Caco-2 (cell line): Measurements from ENCODE around the gene CRISPLD2. TPM values are rescaled to one million over a fixed set of nuclear protein-coding genes. Genes with fewer than 3 reads are reported as not detected.

Source experiments
- BruUV-seq: library from RNA; stranded (reverse); fragments of 400-500 nt; replicated peaks from 2 replicates; lab custom pipeline; 2021; lab: Mats Ljungman, UMichigan
- CTCF ChIA-PET: fragments of 300-600 bp; sonication (Branson Sonifier 250); formaldehyde crosslinking; loops from one replicate; lab custom pipeline; 2022; ENCODE audit warnings: antibody characterized with exemption; lab: Charles Lee
- POLR2A ChIA-PET: fragments of 300-600 bp; sonication (Branson Sonifier 250); formaldehyde crosslinking; loops from one replicate; lab custom pipeline; 2022; ENCODE audit warnings: antibody characterized with exemption; lab: Charles Lee
- DNase-seq, 2 experiments: peaks; one replicate each; pipeline versions ENCODE4 v3.0.0 to v3.0.0-alpha.2; 2020 to 2022
- H3K27me3 ChIP-seq: replicated peaks from 2 replicates; pipeline ENCODE4 v1.6.0; 2011; ENCODE audit warnings: low read length; ENCODE audit not compliant: control insufficient read depth, insufficient read depth
- H3K36me3 ChIP-seq: 2 replicates; pipeline ENCODE4 v1.5.1; 2011; ENCODE audit warnings: low read length; ENCODE audit not compliant: control insufficient read depth, insufficient read depth
- H3K4me1 ChIP-seq: fragments of 250-450 bp; sonication (Bioruptor Pico); 2 replicates; pipeline ENCODE4 v1.5.1; 2020; ENCODE audit warnings: mild to moderate bottlenecking
- H3K4me3 ChIP-seq: 2 replicates; pipeline ENCODE4 v1.5.1; 2011; ENCODE audit warnings: low read depth, mild to moderate bottlenecking, control low read depth, low read length
- H3K9me3 ChIP-seq: fragments of 250-450 bp; sonication (Bioruptor Pico); 2 replicates; pipeline ENCODE4 v1.5.1; 2020; ENCODE audit warnings: mild to moderate bottlenecking, moderate library complexity
- H3K27ac Mint-ChIP-seq: one replicate; pipeline ENCODE4 v1.8.0; 2022; ENCODE audit warnings: mixed read lengths; ENCODE audit not compliant: unreplicated experiment
- H3K27me3 Mint-ChIP-seq: one replicate; pipeline ENCODE4 v1.8.0; 2022; ENCODE audit warnings: mixed read lengths; ENCODE audit not compliant: insufficient read depth, unreplicated experiment
- H3K36me3 Mint-ChIP-seq: one replicate; pipeline ENCODE4 v1.8.0; 2022; ENCODE audit warnings: mild to moderate bottlenecking, mixed read lengths; ENCODE audit not compliant: insufficient read depth, unreplicated experiment
- H3K4me1 Mint-ChIP-seq: one replicate; pipeline ENCODE4 v1.8.0; 2022; ENCODE audit warnings: low read depth, mixed read lengths; ENCODE audit not compliant: unreplicated experiment
- H3K4me3 Mint-ChIP-seq: one replicate; pipeline ENCODE4 v1.8.0; 2022; ENCODE audit warnings: mild to moderate bottlenecking, moderate library complexity, mixed read lengths; ENCODE audit not compliant: unreplicated experiment
- H3K9me3 Mint-ChIP-seq: one replicate; pipeline ENCODE4 v1.8.0; 2022; ENCODE audit warnings: mixed read lengths; ENCODE audit not compliant: unreplicated experiment
- intact Hi-C: fragments of 100-400 bp; cut with micrococcal nuclease; formaldehyde crosslinking; loops from one replicate; pipeline ENCODE4 v1.10.0; 2022; ENCODE audit not compliant: unreplicated experiment
- total RNA-seq: library from RNA; stranded (reverse); gene quantifications from 2 replicates; pipeline ENCODE4 v1.2.3, GENCODE V29; 2022
- TF ChIP-seq, protein P1 (sequence below), 2 experiments: fragments of 200-600 bp in 1 of 2; IDR thresholded peaks; 1 replicate in 1 of 2; 2 replicates in 1 of 2; pipeline versions ENCODE4 v1.5.1 to v1.8.0; 2011 to 2022; ENCODE audit warnings: antibody characterized with exemption in 1 of 2, control low read depth in 1 of 2, inconsistent platforms in 1 of 2, low read depth in 1 of 2, low read length in 1 of 2, mild to moderate bottlenecking in 1 of 2, moderate library complexity in 1 of 2; ENCODE audit not compliant: insufficient read depth in 1 of 2, severe bottlenecking in 1 of 2, unreplicated experiment in 1 of 2

The CRISPLD2 gene
- total RNA-seq, 1 experiment from 2014 or later, result 4.0 TPM

DNA sequence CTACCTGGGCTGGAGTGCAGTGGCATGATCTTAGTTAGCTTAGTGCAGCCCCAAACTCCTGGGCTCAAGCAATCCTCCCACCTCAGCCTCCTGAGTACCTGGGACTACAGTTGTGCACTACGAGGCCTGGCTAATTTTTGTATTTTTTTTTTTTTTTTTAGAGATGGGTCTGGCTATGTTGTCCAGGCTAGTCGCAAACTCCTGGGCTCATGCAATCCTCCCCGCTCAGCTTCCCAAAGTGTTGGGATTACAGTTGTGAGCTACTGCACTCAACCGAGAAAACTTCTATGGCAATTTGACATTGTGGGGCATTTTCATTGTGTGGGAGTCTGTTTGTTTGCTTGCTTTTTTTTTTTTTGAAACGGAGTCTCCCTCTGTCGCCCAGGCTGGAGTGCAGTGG is 30.0 kb downstream of the CRISPLD2 start:
- Histone ChIP-seq H3K4me1 (peaks cover 13% of the 10 kb centered on the region), H3K27me3 (no peaks in the 10 kb centered on the region), H3K9me3 (no peaks in the 10 kb centered on the region), H3K36me3 (no peaks in the 10 kb centered on the region), H3K4me3 (no peak overlapping the region)
- Mint-ChIP-seq H3K9me3 (peaks cover 11% of the 10 kb centered on the region), H3K27me3 (no peaks in the 10 kb centered on the region), H3K27ac (no peak overlapping the region), H3K36me3 (peaks cover 6% of the 10 kb centered on the region), H3K4me1 (peaks cover 17% of the 10 kb centered on the region), H3K4me3 (no peak overlapping the region)
- no TSS peak for BruUV-seq
- CTCF ChIA-PET, result no interaction called here
- POLR2A ChIA-PET, result no interaction called here
- no peak for DNase-seq
- intact Hi-C loops, result no loop called here
- TF ChIP-seq, protein P1, sequence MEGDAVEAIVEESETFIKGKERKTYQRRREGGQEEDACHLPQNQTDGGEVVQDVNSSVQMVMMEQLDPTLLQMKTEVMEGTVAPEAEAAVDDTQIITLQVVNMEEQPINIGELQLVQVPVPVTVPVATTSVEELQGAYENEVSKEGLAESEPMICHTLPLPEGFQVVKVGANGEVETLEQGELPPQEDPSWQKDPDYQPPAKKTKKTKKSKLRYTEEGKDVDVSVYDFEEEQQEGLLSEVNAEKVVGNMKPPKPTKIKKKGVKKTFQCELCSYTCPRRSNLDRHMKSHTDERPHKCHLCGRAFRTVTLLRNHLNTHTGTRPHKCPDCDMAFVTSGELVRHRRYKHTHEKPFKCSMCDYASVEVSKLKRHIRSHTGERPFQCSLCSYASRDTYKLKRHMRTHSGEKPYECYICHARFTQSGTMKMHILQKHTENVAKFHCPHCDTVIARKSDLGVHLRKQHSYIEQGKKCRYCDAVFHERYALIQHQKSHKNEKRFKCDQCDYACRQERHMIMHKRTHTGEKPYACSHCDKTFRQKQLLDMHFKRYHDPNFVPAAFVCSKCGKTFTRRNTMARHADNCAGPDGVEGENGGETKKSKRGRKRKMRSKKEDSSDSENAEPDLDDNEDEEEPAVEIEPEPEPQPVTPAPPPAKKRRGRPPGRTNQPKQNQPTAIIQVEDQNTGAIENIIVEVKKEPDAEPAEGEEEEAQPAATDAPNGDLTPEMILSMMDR (IDR thresholded peaks at IDR 0.05; ENCODE audit: insufficient read depth in 1 of 2, low read depth in 1 of 2, low read length in 1 of 2, severe bottlenecking in 1 of 2, unreplicated experiment in 1 of 2), result no peak

DNA sequence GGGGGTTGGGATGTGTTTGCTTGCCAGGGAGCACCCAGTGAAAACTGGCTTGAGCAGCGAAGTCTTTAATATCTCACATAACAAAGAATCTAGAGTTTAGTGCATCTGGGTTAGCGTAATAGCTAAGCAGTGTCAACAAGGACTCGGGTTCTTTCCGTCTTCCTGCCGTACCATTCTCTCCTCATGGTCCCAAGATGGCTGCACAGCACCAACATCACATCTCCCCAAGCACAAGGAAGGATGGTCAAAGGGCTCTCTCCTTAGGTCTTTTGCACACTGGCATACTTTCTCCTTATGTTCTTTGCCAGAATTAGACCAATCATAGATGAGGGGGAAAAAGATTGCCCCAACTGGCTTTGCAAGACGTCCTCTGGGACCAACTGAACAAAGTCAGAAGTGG is 30.9 kb downstream of the CRISPLD2 start:
- ChIA-PET POLR2A (no interaction called here), CTCF (no interaction called here)
- H3K36me3 ChIP-seq, result no peaks in the 10 kb centered on the region
- intact Hi-C loops, result no loop called here
- H3K9me3 Mint-ChIP-seq, result peaks cover 11% of the 10 kb centered on the region
- no peaks in the 10 kb centered on the region for H3K9me3 ChIP-seq
- H3K4me3 ChIP-seq, result no peak overlapping the region
- H3K36me3 Mint-ChIP-seq, result peaks cover 6% of the 10 kb centered on the region
- H3K4me1 ChIP-seq, result peaks cover 13% of the 10 kb centered on the region
- no peaks in the 10 kb centered on the region for H3K27me3 Mint-ChIP-seq
- no peak overlapping the region for H3K4me3 Mint-ChIP-seq
- no peak for DNase-seq
- peaks cover 17% of the 10 kb centered on the region for H3K4me1 Mint-ChIP-seq
- H3K27ac Mint-ChIP-seq, result peak overlapping the region; percentile 89
- BruUV-seq, result no TSS peak
- TF ChIP-seq, protein P1 (IDR thresholded peaks at IDR 0.05; ENCODE audit: insufficient read depth in 1 of 2, low read depth in 1 of 2, low read length in 1 of 2, severe bottlenecking in 1 of 2, unreplicated experiment in 1 of 2), result no peak
- no peaks in the 10 kb centered on the region for H3K27me3 ChIP-seq

DNA sequence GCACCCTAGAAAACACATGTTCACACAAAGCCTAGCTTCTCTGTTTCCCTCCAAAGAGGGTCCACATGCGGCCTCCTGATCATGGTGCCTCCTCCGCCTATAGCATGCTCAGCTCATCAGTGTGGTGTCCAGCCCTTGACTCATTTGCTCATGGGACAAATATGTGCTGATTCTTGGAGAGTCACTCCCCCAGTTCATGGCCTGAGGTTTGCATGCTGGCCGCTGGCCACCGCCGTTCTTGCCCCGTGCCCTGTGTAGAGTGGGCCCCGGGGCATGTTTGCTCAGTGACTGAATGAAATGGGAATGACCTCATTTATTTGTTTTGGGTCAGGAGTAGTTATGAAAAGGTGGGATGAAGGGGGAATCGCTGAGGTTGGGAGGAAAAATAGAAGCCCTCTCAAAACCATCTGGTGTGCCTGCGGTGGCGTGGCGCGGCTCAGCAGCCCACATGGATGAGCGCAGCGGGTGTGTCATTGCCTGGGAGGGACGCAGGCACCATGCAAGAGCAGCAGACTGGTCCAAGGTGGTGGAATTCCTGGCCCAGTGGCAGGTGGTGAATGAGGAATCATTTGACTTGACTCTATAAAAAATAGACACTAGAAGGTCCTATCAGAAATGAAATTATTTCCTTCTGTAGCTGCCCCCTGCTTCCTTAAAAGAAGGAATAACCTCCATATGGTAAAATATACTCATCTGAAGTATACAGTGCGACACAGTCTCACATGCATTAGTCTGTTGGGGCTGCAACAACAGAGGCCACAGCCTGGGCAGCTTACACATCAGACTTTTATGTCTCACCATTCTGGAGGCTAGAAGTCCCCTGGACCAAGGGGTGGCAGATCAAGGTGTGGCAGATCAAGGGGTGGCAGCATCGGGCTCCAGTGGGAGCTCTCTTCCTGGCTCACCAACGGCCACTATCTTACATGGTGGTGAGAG is 31.7 kb downstream of the CRISPLD2 start:
- ChIA-PET CTCF (no interaction called here), POLR2A (no interaction called here)
- H3K9me3 ChIP-seq, result no peaks in the 10 kb centered on the region
- H3K36me3 ChIP-seq, result no peaks in the 10 kb centered on the region
- H3K4me3 ChIP-seq, result no peak overlapping the region
- H3K4me3 Mint-ChIP-seq, result no peak overlapping the region
- H3K36me3 Mint-ChIP-seq, result peaks cover 6% of the 10 kb centered on the region
- BruUV-seq, result no TSS peak
- no peaks in the 10 kb centered on the region for H3K27me3 ChIP-seq
- no peaks in the 10 kb centered on the region for H3K27me3 Mint-ChIP-seq
- peaks cover 11% of the 10 kb centered on the region for H3K9me3 Mint-ChIP-seq
- intact Hi-C loops, result no loop called here
- TF ChIP-seq, protein P1 (IDR thresholded peaks at IDR 0.05; ENCODE audit: insufficient read depth in 1 of 2, low read depth in 1 of 2, low read length in 1 of 2, severe bottlenecking in 1 of 2, unreplicated experiment in 1 of 2), result no peak
- peak; percentile 64 to 73 for DNase-seq
- H3K4me1 Mint-ChIP-seq, result peaks cover 17% of the 10 kb centered on the region
- peaks cover 13% of the 10 kb centered on the region for H3K4me1 ChIP-seq
- H3K27ac Mint-ChIP-seq, result peak overlapping the region; percentile 89
